Suprapubic skin (tissue), 4 donors: Measurements from ENCODE around the gene MEIOB. TPM values are rescaled to one million over a fixed set of nuclear protein-coding genes. Genes with fewer than 3 reads are reported as not detected.
A peak's percentile ranks its signal among the peaks of the same experiment; 100 is the strongest.

Experiments
- DNase-seq, 2 donors: peaks; one replicate each; pipeline ENCODE4 v3.0.0-alpha.2; 2019; ENCODE audit warnings: low spot score in 2 of 2
- H3K27ac ChIP-seq: fragments of 200-600 bp; sonication (generic); one replicate; pipeline ENCODE4 v1.5.1; 2019
- H3K27me3 ChIP-seq: fragments of 200-600 bp; sonication (generic); one replicate; pipeline ENCODE4 v1.5.1; 2019
- H3K36me3 ChIP-seq: fragments of 200-600 bp; sonication (generic); one replicate; pipeline ENCODE4 v1.5.1; 2019
- H3K4me1 ChIP-seq: fragments of 200-600 bp; sonication (generic); one replicate; pipeline ENCODE4 v1.5.1; 2019
- H3K4me3 ChIP-seq: fragments of 200-600 bp; sonication (generic); one replicate; pipeline ENCODE4 v1.5.1; 2019; ENCODE audit warnings: mild to moderate bottlenecking
- H3K9me3 ChIP-seq: fragments of 200-600 bp; sonication (generic); one replicate; pipeline ENCODE4 v1.5.1; 2019
- CTCF ChIP-seq, 2 donors: fragments of 200-600 bp in 1 of 2; fragments of 450-650 bp in 1 of 2; sonication (generic) in 1 of 2; IDR thresholded peaks; one replicate each; pipeline ENCODE4 v1.5.1; 2016 to 2019; ENCODE audit warnings: antibody characterized with exemption in 2 of 2, mild to moderate bottlenecking in 1 of 2, moderate library complexity in 1 of 2
- EP300 ChIP-seq: sonication (generic); formaldehyde crosslinking; IDR thresholded peaks from one replicate; pipeline ENCODE4 v1.6.1; 2017; ENCODE audit warnings: antibody characterized with exemption
- POLR2A ChIP-seq, 2 donors: fragments of 450-650 bp; IDR thresholded peaks; one replicate each; pipeline ENCODE4 v1.6.1; 2017; ENCODE audit warnings: antibody characterized with exemption in 2 of 2, mild to moderate bottlenecking in 2 of 2, moderate library complexity in 2 of 2
- POLR2AphosphoS5 ChIP-seq, 3 donors: sonication (generic); formaldehyde crosslinking; IDR thresholded peaks; one replicate each; pipeline ENCODE4 v1.6.1; 2017; ENCODE audit warnings: antibody characterized with exemption in 3 of 3
- WGBS: methylation state at CpG from one replicate; pipeline ENCODE4 v1.1.5; 2018; 5-methylcytosine and 5-hydroxymethylcytosine counted together
- total RNA-seq, 4 donors: library from RNA; depleted of rRNA; stranded (reverse); fragments of >200 nt; gene quantifications; one replicate each; pipeline ENCODE4 v1.1.0, GENCODE V29; 2016

The MEIOB gene
- total RNA-seq, 4 donors from 2014 or later, result 0.29 to 0.68 TPM; not detected in 2

GRCh38 chr16:1870365-1871082 lies 1.4 kb downstream of the MEIOB start:
- peaks cover 7% of the 10 kb centered on the region for H3K4me1 ChIP-seq
- no peaks in the 10 kb centered on the region for H3K36me3 ChIP-seq
- 46% methylated on average over 9 of the region's 9 CpGs for WGBS
- no peak overlapping the region for H3K27ac ChIP-seq
- H3K27me3 ChIP-seq, result peaks cover 15% of the 10 kb centered on the region
- TF ChIP-seq CTCF (IDR thresholded peaks at IDR 0.05) (no peak), EP300 (no peak), POLR2A (IDR thresholded peaks at IDR 0.05) (no peak), POLR2AphosphoS5 (IDR thresholded peaks at IDR 0.05) (no peak)
- no peaks in the 10 kb centered on the region for H3K9me3 ChIP-seq
- DNase-seq, result no peak
- no peak overlapping the region for H3K4me3 ChIP-seq

- no peak for DNase-seq
- Histone ChIP-seq H3K9me3 (no peaks in the 10 kb centered on the region), H3K27me3 (no peaks in the 10 kb centered on the region), H3K4me1 (peaks cover 5% of the 10 kb centered on the region), H3K4me3 (no peak overlapping the region), H3K27ac (no peak overlapping the region), H3K36me3 (no peaks in the 10 kb centered on the region)
- 64% methylated on average over 6 of the region's 6 CpGs for WGBS
- TF ChIP-seq POLR2AphosphoS5 (IDR thresholded peaks at IDR 0.05), result no peak
Measured at GRCh38 chr16:1865902-1866690, 5.9 kb downstream of the MEIOB start.

DNA sequence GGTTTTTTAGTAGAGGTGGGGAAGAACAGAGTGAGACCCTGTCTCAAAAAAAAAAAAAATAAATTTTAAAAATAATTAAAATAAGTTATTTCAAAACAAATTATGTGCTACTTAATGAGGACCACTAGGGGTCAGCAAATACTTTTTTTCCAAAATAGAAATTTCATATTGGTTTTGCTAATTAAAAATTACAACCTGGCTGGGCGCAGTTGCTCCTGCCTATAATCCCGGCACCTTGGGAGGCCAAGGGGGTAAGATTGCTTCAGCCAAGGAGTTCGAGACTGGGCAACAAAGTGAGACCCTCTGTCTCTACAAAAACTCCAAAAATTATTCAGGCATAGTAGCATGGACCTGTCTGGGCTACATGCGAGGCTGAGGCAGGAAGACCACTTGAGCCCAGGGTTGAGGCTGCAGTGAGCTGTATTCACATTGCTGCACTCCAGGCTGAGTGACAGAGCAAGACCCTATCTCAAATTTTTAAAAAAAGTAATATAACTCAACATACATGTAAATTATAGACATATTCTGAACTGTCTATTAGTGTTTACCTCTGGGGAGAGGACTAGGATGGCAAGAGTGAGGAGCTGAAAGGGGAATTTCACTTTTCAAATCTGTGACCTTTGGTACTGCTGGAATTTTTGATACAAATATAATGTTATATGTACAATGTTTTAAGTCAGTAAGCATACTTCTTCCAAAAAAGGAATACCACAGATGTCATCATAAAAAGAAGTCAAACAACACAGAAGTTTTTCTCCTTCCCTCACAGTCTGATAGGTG lies 8.1 kb downstream of the MEIOB start:
- Histone ChIP-seq H3K27ac (no peak overlapping the region), H3K9me3 (no peaks in the 10 kb centered on the region), H3K4me3 (no peak overlapping the region), H3K36me3 (no peaks in the 10 kb centered on the region), H3K4me1 (peaks cover 5% of the 10 kb centered on the region), H3K27me3 (peaks cover 5% of the 10 kb centered on the region)
- TF ChIP-seq POLR2A (IDR thresholded peaks at IDR 0.05), result no peak
- peak; percentile 11 to 43 for TF ChIP-seq CTCF (IDR thresholded peaks at IDR 0.05)
- DNase-seq, result no peak
- 18% methylated on average over 4 of the region's 4 CpGs for WGBS

DNA sequence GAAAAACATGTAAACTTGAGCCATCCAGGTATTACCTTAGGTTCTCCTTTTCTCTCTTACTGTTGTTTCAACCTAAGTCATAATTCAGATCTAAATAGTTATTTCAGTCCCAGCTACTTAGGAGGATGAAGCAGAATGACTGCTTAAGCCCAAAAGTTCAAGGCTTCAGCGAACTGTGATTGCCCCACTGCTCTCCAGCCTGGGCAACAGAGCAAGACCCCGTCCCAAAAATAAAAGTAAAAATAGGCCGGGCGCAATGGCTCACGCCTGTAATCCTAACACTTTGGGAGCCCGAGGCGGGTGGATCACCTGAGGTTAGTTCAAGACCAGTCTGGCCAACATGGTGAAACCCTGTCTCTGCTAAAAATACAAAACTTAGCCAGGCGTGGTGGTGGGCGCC lies 9.6 kb downstream of the MEIOB start:
- Histone ChIP-seq H3K36me3 (no peaks in the 10 kb centered on the region), H3K4me3 (no peak overlapping the region), H3K27ac (no peak overlapping the region), H3K27me3 (peaks cover 10% of the 10 kb centered on the region), H3K9me3 (no peaks in the 10 kb centered on the region), H3K4me1 (peaks cover 5% of the 10 kb centered on the region)
- no peak for TF ChIP-seq CTCF (IDR thresholded peaks at IDR 0.05)
- DNase-seq, result no peak
- 83% methylated on average over 9 of the region's 9 CpGs for WGBS

- no peak for TF ChIP-seq EP300
- TF ChIP-seq POLR2AphosphoS5 (IDR thresholded peaks at IDR 0.05), result no peak
- TF ChIP-seq CTCF (IDR thresholded peaks at IDR 0.05), result no peak
- TF ChIP-seq POLR2A (IDR thresholded peaks at IDR 0.05), result no peak
- Histone ChIP-seq H3K27me3 (peaks cover 10% of the 10 kb centered on the region), H3K4me3 (no peak overlapping the region), H3K36me3 (no peaks in the 10 kb centered on the region), H3K4me1 (peaks cover 5% of the 10 kb centered on the region), H3K27ac (no peak overlapping the region), H3K9me3 (no peaks in the 10 kb centered on the region)
- 85% methylated on average over 5 of the region's 5 CpGs for WGBS
- DNase-seq, result no peak
Measured at GRCh38 chr16:1861730-1862129, 10.2 kb downstream of the MEIOB start.
